Body of pancreas (tissue), 4 donors: Measurements from ENCODE around the gene KCNQ1OT1.
"Not testable (repeated sequence)": the region's sequence is repeated elsewhere in the genome, so short reads cannot be mapped to it uniquely, and the experiment has no call there.

Experiments used
- POLR2A ChIP-seq, 3 donors: fragments of 450-650 bp; IDR thresholded peaks; one replicate each; pipeline ENCODE4 v1.6.1; 2016; ENCODE audit warnings: antibody characterized with exemption in 3 of 3, mild to moderate bottlenecking in 2 of 3
- TF ChIP-seq, protein P1 (sequence below), 7 experiments: fragments of 450-650 bp in 4 of 7; fragments of 200-600 bp in 3 of 7; sonication (generic) in 3 of 7; IDR thresholded peaks; one replicate each; pipeline ENCODE4 v1.5.1; 2016 to 2019; ENCODE audit warnings: antibody characterized with exemption in 7 of 7

DNA sequence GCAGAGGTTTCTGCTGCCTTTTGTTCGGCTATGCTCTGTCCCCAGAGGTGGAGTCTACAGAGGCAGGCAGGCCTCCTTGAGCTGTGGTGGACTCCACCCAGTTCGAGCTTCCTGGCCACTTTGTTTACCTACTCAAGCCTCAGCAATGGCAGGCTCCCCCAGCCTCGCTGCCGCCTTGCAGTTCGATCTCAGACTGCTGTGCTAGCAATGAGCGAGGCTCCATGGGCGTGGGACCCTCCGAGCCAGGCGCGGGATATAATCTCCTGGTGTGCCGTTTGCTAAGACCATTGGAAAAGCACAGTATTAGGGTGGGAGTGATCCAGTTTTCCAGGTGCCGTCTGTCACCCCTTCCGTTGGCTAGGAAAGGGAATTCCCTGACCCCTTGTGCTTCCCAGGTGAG is 60.0 kb downstream of the KCNQ1OT1 start:
- TF ChIP-seq, protein P1, sequence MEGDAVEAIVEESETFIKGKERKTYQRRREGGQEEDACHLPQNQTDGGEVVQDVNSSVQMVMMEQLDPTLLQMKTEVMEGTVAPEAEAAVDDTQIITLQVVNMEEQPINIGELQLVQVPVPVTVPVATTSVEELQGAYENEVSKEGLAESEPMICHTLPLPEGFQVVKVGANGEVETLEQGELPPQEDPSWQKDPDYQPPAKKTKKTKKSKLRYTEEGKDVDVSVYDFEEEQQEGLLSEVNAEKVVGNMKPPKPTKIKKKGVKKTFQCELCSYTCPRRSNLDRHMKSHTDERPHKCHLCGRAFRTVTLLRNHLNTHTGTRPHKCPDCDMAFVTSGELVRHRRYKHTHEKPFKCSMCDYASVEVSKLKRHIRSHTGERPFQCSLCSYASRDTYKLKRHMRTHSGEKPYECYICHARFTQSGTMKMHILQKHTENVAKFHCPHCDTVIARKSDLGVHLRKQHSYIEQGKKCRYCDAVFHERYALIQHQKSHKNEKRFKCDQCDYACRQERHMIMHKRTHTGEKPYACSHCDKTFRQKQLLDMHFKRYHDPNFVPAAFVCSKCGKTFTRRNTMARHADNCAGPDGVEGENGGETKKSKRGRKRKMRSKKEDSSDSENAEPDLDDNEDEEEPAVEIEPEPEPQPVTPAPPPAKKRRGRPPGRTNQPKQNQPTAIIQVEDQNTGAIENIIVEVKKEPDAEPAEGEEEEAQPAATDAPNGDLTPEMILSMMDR (IDR thresholded peaks at IDR 0.05), result not testable (repeated sequence)
- TF ChIP-seq POLR2A (IDR thresholded peaks at IDR 0.05), result not testable (repeated sequence)
